K562 (cell line): ENCODE measurements around the gene NACA. TPM values are rescaled to one million over a fixed set of nuclear protein-coding genes. Genes with fewer than 3 reads are reported as not detected.

ENCODE experiments used
- BCOR ChIP-seq: fragments of 450-650 bp; IDR thresholded peaks from 2 replicates; pipeline ENCODE4 v1.6.1; 2016
- BDP1 ChIP-seq: IDR thresholded peaks from 3 replicates; pipeline ENCODE4 v1.6.1; 2011; ENCODE audit not compliant: insufficient read length, insufficient read depth
- BHLHE40 ChIP-seq: IDR thresholded peaks from 2 replicates; pipeline ENCODE4 v1.6.1; 2011; ENCODE audit warnings: low read length, improper control_type of control experiment
- BRD9 ChIP-seq: fragments of 450-650 bp; IDR thresholded peaks from 2 replicates; pipeline ENCODE4 v1.6.1; 2018; ENCODE audit warnings: low read depth; ENCODE audit not compliant: partially characterized antibody
- CTBP1 ChIP-seq: fragments of 450-650 bp; IDR thresholded peaks from 2 replicates; pipeline ENCODE4 v1.6.1; 2016; ENCODE audit warnings: borderline replicate concordance
- DMBX1 ChIP-seq: fragments of 250-450 bp; sonication (Bioruptor Pico); IDR thresholded peaks from 2 replicates; pipeline ENCODE4 v1.8.0; 2022; ENCODE audit warnings: inconsistent platforms, mild to moderate bottlenecking, moderate library complexity, borderline replicate concordance
- E2F3 ChIP-seq: fragments of 250-450 bp; sonication (Bioruptor Pico); IDR thresholded peaks from 2 replicates; pipeline ENCODE4 v1.4.0; 2020; ENCODE audit warnings: mild to moderate bottlenecking
- ERF ChIP-seq: fragments of 450-650 bp; formaldehyde crosslinking; IDR thresholded peaks from 2 replicates; pipeline ENCODE4 v1.4.0; 2020; ENCODE audit warnings: mild to moderate bottlenecking, mixed read lengths
- ETV6 ChIP-seq, 3 experiments: fragments of 150-350 bp in 1 of 3; sonication (generic) in 1 of 3; formaldehyde crosslinking in 1 of 3; IDR thresholded peaks; 2 replicates each; pipeline versions ENCODE4 v1.6.1 to v1.8.0; 2014 to 2022; ENCODE audit warnings: borderline replicate concordance in 2 of 3, low read depth in 2 of 3, antibody characterized with exemption in 1 of 3, low read length in 1 of 3, mild to moderate bottlenecking in 1 of 3, missing genetic modification reagents in 1 of 3
- FOSL1 ChIP-seq: fragments of 200-800 bp; sonication (Bioruptor generic); conservative IDR thresholded peaks from 2 replicates; pipeline ENCODE4 v1.6.1; 2016; ENCODE audit warnings: missing genetic modification characterization, missing compliant biosample characterization
- JUN ChIP-seq, 2 experiments: sonication (generic) in 1 of 2; formaldehyde crosslinking in 1 of 2; IDR thresholded peaks; 2 replicates each; pipeline versions ENCODE4 v1.6.1 to v1.8.0; 2012 to 2022; ENCODE audit warnings: borderline replicate concordance in 2 of 2, mild to moderate bottlenecking in 2 of 2, improper control_type of control experiment in 1 of 2, low read depth in 1 of 2, low read length in 1 of 2, missing genetic modification reagents in 1 of 2
- LEF1 ChIP-seq: fragments of 450-650 bp; IDR thresholded peaks from 2 replicates; pipeline ENCODE4 v1.6.1; 2016; ENCODE audit warnings: mild to moderate bottlenecking
- NR2C1 ChIP-seq, 2 experiments: fragments of 450-650 bp; IDR thresholded peaks; 2 replicates each; pipeline ENCODE4 v1.6.1; 2017; ENCODE audit warnings: mild to moderate bottlenecking in 2 of 2, antibody characterized with exemption in 1 of 2, inconsistent platforms in 1 of 2, missing compliant biosample characterization in 1 of 2, missing genetic modification characterization in 1 of 2
- NR2C2 ChIP-seq, 2 experiments: fragments of 200-800 bp in 1 of 2; sonication (Bioruptor generic) in 1 of 2; sonication (generic) in 1 of 2; formaldehyde crosslinking in 1 of 2; IDR thresholded peaks; 2 replicates each; pipeline versions ENCODE4 v1.6.1 to v1.8.0; 2016 to 2022; ENCODE audit warnings: mild to moderate bottlenecking in 1 of 2, missing compliant biosample characterization in 1 of 2, missing genetic modification characterization in 1 of 2, missing genetic modification reagents in 1 of 2
- PHF8 ChIP-seq: fragments of 200-600 bp; sonication (generic); IDR thresholded peaks from 2 replicates; pipeline ENCODE4 v1.6.1; 2012; ENCODE audit warnings: mixed run types, mild to moderate bottlenecking, inconsistent platforms, low read length, moderate library complexity, borderline replicate concordance
- PTTG1 ChIP-seq: fragments of 450-650 bp; IDR thresholded peaks from 2 replicates; pipeline ENCODE4 v1.6.1; 2016; ENCODE audit warnings: low read depth, mild to moderate bottlenecking, missing genetic modification characterization, missing compliant biosample characterization
- PYGO2 ChIP-seq: fragments of 450-650 bp; IDR thresholded peaks from 2 replicates; pipeline ENCODE4 v1.6.1; 2016; ENCODE audit warnings: mild to moderate bottlenecking, missing genetic modification characterization, moderate library complexity, missing compliant biosample characterization
- SAP30 ChIP-seq: fragments of 200-600 bp; sonication (generic); IDR thresholded peaks from 2 replicates; pipeline ENCODE4 v1.6.1; 2012; ENCODE audit warnings: borderline replicate concordance, low read depth, mild to moderate bottlenecking, moderate library complexity, low read length, control low read depth, inconsistent platforms; ENCODE audit not compliant: insufficient read depth, poor library complexity, severe bottlenecking
- SMC3 ChIP-seq: conservative IDR thresholded peaks from 2 replicates; pipeline ENCODE4 v1.6.1; 2011; ENCODE audit warnings: low read depth, low read length, improper control_type of control experiment; ENCODE audit not compliant: insufficient read depth
- TOE1 ChIP-seq, 2 experiments: fragments of 450-650 bp in 1 of 2; sonication (generic) in 1 of 2; formaldehyde crosslinking in 1 of 2; IDR thresholded peaks; 2 replicates each; pipeline versions ENCODE4 v1.7.1 to v1.8.0; 2016 to 2022; ENCODE audit warnings: borderline replicate concordance in 2 of 2, mild to moderate bottlenecking in 2 of 2, antibody characterized with exemption in 1 of 2, inconsistent platforms in 1 of 2, low read depth in 1 of 2, missing genetic modification reagents in 1 of 2, moderate library complexity in 1 of 2
- TRIM24 ChIP-seq, 2 experiments: fragments of 450-650 bp; IDR thresholded peaks; 2 replicates each; pipeline ENCODE4 v1.6.1; 2016
- XRCC4 ChIP-seq: IDR thresholded peaks from one replicate; pipeline ENCODE4 v1.6.1; 2011; ENCODE audit not compliant: insufficient read depth, insufficient read length; ENCODE audit errors: extremely low read depth
- ZNF384 ChIP-seq: IDR thresholded peaks from 2 replicates; pipeline ENCODE4 v1.6.1; 2012; ENCODE audit warnings: low read depth, low read length, improper control_type of control experiment
- ZNF436 ChIP-seq: fragments of 250-450, 450-650 bp; sonication (Bioruptor Pico); formaldehyde crosslinking; IDR thresholded peaks from 2 replicates; pipeline ENCODE4 v1.7.0; 2020; ENCODE audit warnings: mild to moderate bottlenecking
- polyA plus RNA-seq, 8 experiments: library from polyadenylated mRNA; depleted of rRNA in 4 of 8; stranded (reverse) in 5 of 8; unstranded in 3 of 8; fragments of >200 nt; fragmentation: Nextera tagmentation in 2 of 8; fragmentation: Illumina TruSeq in 1 of 8; extraction: Ambion mirVana in 2 of 8; extraction: Trizol in 1 of 8; gene quantifications; 2 replicates each; pipeline versions ENCODE4 v1.2.1 to v1.2.3, GENCODE V29; 2011 to 2014; ENCODE audit warnings: inconsistent platforms in 1 of 8, missing spikeins in 1 of 8
- total RNA-seq, 7 experiments: library from RNA; depleted of rRNA in 6 of 7; stranded (reverse); fragments of >200 nt in 6 of 7; fragmentation: Illumina TruSeq in 2 of 7; extraction: Trizol in 2 of 7; gene quantifications; 2 replicates each; pipeline versions ENCODE4 v1.2.1 to v1.2.3, GENCODE V29; 2011 to 2021; ENCODE audit warnings: low replicate concordance in 1 of 7
- TF ChIP-seq, protein P1 (sequence below): fragments of 450-650 bp; IDR thresholded peaks from 2 replicates; pipeline ENCODE4 v1.6.1; 2014; ENCODE audit warnings: low read depth, mild to moderate bottlenecking, moderate library complexity, borderline replicate concordance

NACA gene
- total and polyA plus RNA-seq, 9 of the 15 experiments (the other 6 are each of a cell fraction or from before 2014, with no cell fraction given) = 1,030 to 2,416 (median 1,645) TPM

DNA sequence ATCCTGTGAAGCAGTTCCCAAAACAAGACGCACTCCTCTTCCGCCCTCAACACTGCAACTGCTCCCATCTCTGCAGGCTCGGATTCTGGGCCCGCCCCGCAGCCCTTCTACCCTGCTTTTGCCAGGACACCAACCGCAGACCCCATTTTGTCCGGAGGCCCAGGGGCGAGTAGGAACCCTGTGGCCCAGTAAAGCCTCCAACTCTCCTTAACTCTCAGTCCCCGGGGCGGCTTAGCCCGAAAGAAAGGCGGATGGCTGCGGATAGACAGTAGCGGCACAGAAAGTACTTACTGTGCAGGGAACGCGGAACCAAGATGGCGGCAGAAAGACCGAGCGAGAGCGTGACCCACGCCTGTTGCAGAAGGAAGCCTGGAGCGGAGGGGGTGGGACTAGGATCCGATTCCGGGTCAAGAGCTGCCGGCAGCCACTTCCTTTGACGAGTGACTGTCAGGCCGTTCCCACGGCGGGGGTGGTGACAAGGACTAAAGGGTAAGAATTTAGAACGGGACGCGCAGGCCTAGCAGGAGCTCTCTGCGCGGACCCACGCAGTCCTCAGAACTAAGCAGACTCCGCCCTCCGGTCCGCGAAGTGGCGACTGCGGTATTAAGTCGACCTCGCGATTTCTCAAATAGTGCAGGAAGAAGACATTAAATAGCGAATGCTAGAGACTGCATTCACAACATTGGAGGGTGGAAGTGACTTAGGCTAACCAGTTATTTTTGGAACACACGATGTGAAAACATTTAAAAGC, at the start of gene NACA (continued):
- TF ChIP-seq, protein P1, sequence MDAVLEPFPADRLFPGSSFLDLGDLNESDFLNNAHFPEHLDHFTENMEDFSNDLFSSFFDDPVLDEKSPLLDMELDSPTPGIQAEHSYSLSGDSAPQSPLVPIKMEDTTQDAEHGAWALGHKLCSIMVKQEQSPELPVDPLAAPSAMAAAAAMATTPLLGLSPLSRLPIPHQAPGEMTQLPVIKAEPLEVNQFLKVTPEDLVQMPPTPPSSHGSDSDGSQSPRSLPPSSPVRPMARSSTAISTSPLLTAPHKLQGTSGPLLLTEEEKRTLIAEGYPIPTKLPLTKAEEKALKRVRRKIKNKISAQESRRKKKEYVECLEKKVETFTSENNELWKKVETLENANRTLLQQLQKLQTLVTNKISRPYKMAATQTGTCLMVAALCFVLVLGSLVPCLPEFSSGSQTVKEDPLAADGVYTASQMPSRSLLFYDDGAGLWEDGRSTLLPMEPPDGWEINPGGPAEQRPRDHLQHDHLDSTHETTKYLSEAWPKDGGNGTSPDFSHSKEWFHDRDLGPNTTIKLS = peak; percentile 81
- TF ChIP-seq BDP1 = no peak
- TF ChIP-seq DMBX1 (CRISPR knock-in tag) = peak; percentile 61; the same call in 1 of the 2 replicates
- TF ChIP-seq E2F3 (CRISPR knock-in tag) = 0 out of 2 replicates have a peak, but pooled peaks have one; percentile 60
- peak; percentile 100 for TF ChIP-seq NR2C2 (CRISPR knock-in tag; IDR thresholded peaks at IDR 0.05)
- peak; percentile 100 for TF ChIP-seq NR2C2 (tag; IDR thresholded peaks at IDR 0.05)
- peak in 1 of 2 experiments; percentile 54; a peak in 1 of 4 replicates for TF ChIP-seq TRIM24 (IDR thresholded peaks at IDR 0.05)
- TF ChIP-seq PTTG1 (tag) = no peak
- TF ChIP-seq ZNF436 (CRISPR knock-in tag) = no peak
- TF ChIP-seq BHLHE40 = peak; percentile 66; the same call in 1 of the 2 replicates
- TF ChIP-seq SAP30 = peak; percentile 52
- TF ChIP-seq TOE1 (IDR thresholded peaks at IDR 0.05; ENCODE audit: borderline replicate concordance) = peak; percentile 73; the same call in 1 of the 2 replicates
- TF ChIP-seq TOE1 (CRISPR knock-in tag; IDR thresholded peaks at IDR 0.05; ENCODE audit: borderline replicate concordance, low read depth) = 0 out of 2 replicates have a peak, but pooled peaks have one; percentile 12
- no peak for TF ChIP-seq PYGO2 (tag)
- TF ChIP-seq NR2C1 (IDR thresholded peaks at IDR 0.05) = peak; percentile 99
- TF ChIP-seq NR2C1 (tag; IDR thresholded peaks at IDR 0.05) = peak; percentile 99
- no peak for TF ChIP-seq ETV6 (IDR thresholded peaks at IDR 0.05; ENCODE audit: borderline replicate concordance in 1 of 2, low read depth in 2 of 2, low read length in 1 of 2)
- no peak for TF ChIP-seq ETV6 (CRISPR knock-in tag; IDR thresholded peaks at IDR 0.05; ENCODE audit: borderline replicate concordance)
- peak; percentile 96 for TF ChIP-seq PHF8
- no peak for TF ChIP-seq XRCC4
- TF ChIP-seq ZNF384 = no peak
- peak; percentile 34 for TF ChIP-seq BCOR
- peak; percentile 55 for TF ChIP-seq FOSL1 (tag)
- peak; percentile 28; the same call in 1 of the 2 replicates for TF ChIP-seq LEF1
- TF ChIP-seq ERF (CRISPR knock-in tag) = peak; percentile 86
- peak; percentile 99 for TF ChIP-seq BRD9
- no peak for TF ChIP-seq SMC3
- TF ChIP-seq JUN (IDR thresholded peaks at IDR 0.05; ENCODE audit: borderline replicate concordance, low read depth, low read length) = peak; percentile 40; the same call in 1 of the 2 replicates
- TF ChIP-seq JUN (CRISPR knock-in tag; IDR thresholded peaks at IDR 0.05; ENCODE audit: borderline replicate concordance) = peak; percentile 71; the same call in 1 of the 2 replicates
- TF ChIP-seq CTBP1 = peak; percentile 66; the same call in 1 of the 2 replicates
